GM23248 (cell line): ENCODE data around the gene MRPS14. TPM values are rescaled to one million over a fixed set of nuclear protein-coding genes. Genes with fewer than 3 reads are reported as not detected.

ENCODE experiments used
- DNase-seq: peaks from one replicate; pipeline ENCODE4 v3.0.0-alpha.2; 2015
- H2AFZ ChIP-seq: fragments of 200-600 bp; sonication (generic); 2 replicates; pipeline ENCODE4 v1.6.1; 2016; ENCODE audit warnings: antibody characterized with exemption
- H3F3A ChIP-seq: fragments of 200-600 bp; sonication (generic); 2 replicates; pipeline ENCODE4 v1.6.1; 2016; ENCODE audit warnings: mild to moderate bottlenecking, antibody characterized with exemption, mixed run types; ENCODE audit not compliant: insufficient read depth
- H3K27ac ChIP-seq: fragments of 200-600 bp; sonication (generic); 2 replicates; pipeline ENCODE4 v1.5.1; 2016; ENCODE audit warnings: mild to moderate bottlenecking
- H3K27me3 ChIP-seq: fragments of 200-600 bp; sonication (generic); replicated peaks from 2 replicates; pipeline ENCODE4 v1.6.1; 2016; ENCODE audit warnings: mild to moderate bottlenecking; ENCODE audit not compliant: insufficient read depth
- H3K36me3 ChIP-seq: fragments of 200-600 bp; sonication (generic); 2 replicates; pipeline ENCODE4 v1.6.1; 2016; ENCODE audit warnings: low read depth, mild to moderate bottlenecking
- H3K4me1 ChIP-seq: fragments of 200-600 bp; sonication (generic); 2 replicates; pipeline ENCODE4 v1.6.1; 2016; ENCODE audit warnings: mild to moderate bottlenecking; ENCODE audit not compliant: insufficient read depth
- H3K4me2 ChIP-seq: fragments of 200-600 bp; sonication (generic); one replicate; pipeline ENCODE4 v1.6.1; 2016; ENCODE audit warnings: mild to moderate bottlenecking; ENCODE audit not compliant: unreplicated experiment
- H3K4me3 ChIP-seq: fragments of 200-600 bp; sonication (generic); 2 replicates; pipeline ENCODE4 v1.5.1; 2016; ENCODE audit warnings: mild to moderate bottlenecking
- H3K79me2 ChIP-seq: fragments of 200-600 bp; sonication (generic); 2 replicates; pipeline ENCODE4 v1.6.1; 2016; ENCODE audit warnings: mild to moderate bottlenecking; ENCODE audit not compliant: insufficient read depth
- H3K9ac ChIP-seq: fragments of 200-600 bp; sonication (generic); 2 replicates; pipeline ENCODE4 v1.6.1; 2016; ENCODE audit warnings: mild to moderate bottlenecking
- H3K9me2 ChIP-seq: fragments of 200-600 bp; sonication (generic); 2 replicates; pipeline ENCODE4 v1.6.1; 2016; ENCODE audit warnings: mixed run types, mild to moderate bottlenecking, moderate library complexity; ENCODE audit not compliant: insufficient read depth
- H3K9me3 ChIP-seq: fragments of 200-600 bp; sonication (generic); one replicate; pipeline ENCODE4 v1.6.1; 2017; ENCODE audit warnings: low read depth
- H4K20me1 ChIP-seq: fragments of 200-600 bp; sonication (generic); 2 replicates; pipeline ENCODE4 v1.6.0; 2016; ENCODE audit not compliant: insufficient read depth
- EZH2 ChIP-seq: fragments of 200-600 bp; sonication (generic); IDR thresholded peaks from 2 replicates; pipeline ENCODE4 v1.6.1; 2018; ENCODE audit warnings: antibody characterized with exemption, mild to moderate bottlenecking; ENCODE audit not compliant: insufficient read depth, poor library complexity, severe bottlenecking
- EZH2phosphoT487 ChIP-seq: fragments of 200-600 bp; sonication (generic); IDR thresholded peaks from 2 replicates; pipeline ENCODE4 v1.6.1; 2018; ENCODE audit warnings: antibody characterized with exemption, moderate library complexity, mild to moderate bottlenecking, low read depth; ENCODE audit not compliant: insufficient read depth
- WGBS, 2 experiments: methylation state at CpG; one replicate each; pipeline ENCODE4 v1.1.6; 2015 to 2017; ENCODE audit warnings: low lambda C conversion rate in 2 of 2, low coverage in 1 of 2; ENCODE audit errors: missing lambda C conversion rate in 2 of 2; 5-methylcytosine and 5-hydroxymethylcytosine counted together
- in situ Hi-C: fragments of 300-500 bp; cut with MboI; formaldehyde crosslinking; loops from 2 replicates; pipeline ENCODE4 v1.15.0; 2020
- polyA plus RNA-seq: library from polyadenylated mRNA; unstranded; fragments of >200 nt; fragmentation: Nextera tagmentation; extraction: Ambion mirVana; gene quantifications from 2 replicates; pipeline ENCODE4 v1.2.1, GENCODE V29; 2016
- total RNA-seq: library from RNA; depleted of rRNA; stranded (reverse); fragments of >200 nt; shearing (Covaris generic); gene quantifications from 2 replicates; pipeline ENCODE4 v1.2.3, GENCODE V29; 2014

The MRPS14 gene
- total and polyA plus RNA-seq, 2 experiments from 2014 or later, result 19.6 to 63.7 TPM

- Histone ChIP-seq H3K27me3 (no peaks in the 10 kb centered on the region), H3K9me3 (no peaks in the 10 kb centered on the region), H4K20me1 (no peaks in the 10 kb centered on the region), H3K4me3 (no peak overlapping the region), H3K9ac (no peak overlapping the region), H3K9me2 (no peaks in the 10 kb centered on the region), H3F3A (no peaks in the 10 kb centered on the region), H3K4me1 (peaks cover 7% of the 10 kb centered on the region; the same call in 1 of the 2 replicates), H3K36me3 (no peaks in the 10 kb centered on the region), H3K27ac (no peak overlapping the region), H3K4me2 (no peak overlapping the region), H2AFZ (no peak overlapping the region), H3K79me2 (no peaks in the 10 kb centered on the region)
- no peak for DNase-seq
- WGBS, 2 experiments, result 91 to 97% methylated on average over 4 of the region's 4 CpGs
- in situ Hi-C loops, result loop anchor here (25.0 kb wide), 1 partner anchor 723 kb away; no protein-coding TSS in a partner anchor
- TF ChIP-seq EZH2 (no peak), EZH2phosphoT487 (no peak)
Observed at GRCh38 chr1:174984952-174985351, 38.3 kb downstream of the MRPS14 start.

DNA sequence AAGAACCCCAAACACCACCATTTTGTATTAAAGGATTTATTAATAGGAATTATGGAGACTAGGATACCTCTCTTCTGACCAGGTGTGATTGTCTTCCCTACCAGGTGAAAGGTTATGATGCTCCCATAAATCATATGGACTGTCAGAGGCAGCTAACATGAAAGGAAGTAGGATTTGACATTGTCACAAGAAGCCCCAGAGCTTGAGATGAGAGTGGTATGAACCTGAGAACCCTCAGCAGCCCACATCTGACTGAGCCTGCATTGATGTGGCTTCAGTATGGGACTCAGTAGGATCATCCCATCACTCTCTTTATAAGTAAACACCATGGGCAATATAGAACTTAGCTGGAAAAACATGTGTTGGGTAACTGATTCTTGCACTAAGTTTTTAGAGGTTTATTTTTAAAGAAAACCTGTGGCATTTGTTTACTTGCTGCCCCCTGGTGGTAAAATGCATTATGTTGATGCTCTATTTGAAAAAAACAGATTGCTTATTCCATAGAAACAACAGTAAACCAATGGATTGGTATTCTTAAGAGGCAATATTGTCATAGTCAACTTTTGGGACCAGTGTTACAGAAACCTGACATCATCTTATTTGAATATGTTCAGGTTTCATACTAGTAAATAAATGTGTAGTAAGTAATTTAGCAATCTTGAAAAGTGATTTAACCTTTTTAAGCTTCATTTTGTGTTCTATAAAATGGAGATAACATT, 40.1 kb downstream of the MRPS14 start:
- Histone ChIP-seq H3K4me1 (no peaks in the 10 kb centered on the region), H4K20me1 (no peaks in the 10 kb centered on the region), H3K4me2 (no peak overlapping the region), H3K79me2 (no peaks in the 10 kb centered on the region), H2AFZ (no peak overlapping the region), H3K9me3 (no peaks in the 10 kb centered on the region), H3K36me3 (no peaks in the 10 kb centered on the region), H3K27ac (no peak overlapping the region), H3K4me3 (no peak overlapping the region), H3K27me3 (no peaks in the 10 kb centered on the region), H3K9me2 (no peaks in the 10 kb centered on the region), H3K9ac (no peak overlapping the region), H3F3A (no peaks in the 10 kb centered on the region)
- peak; percentile 69 for DNase-seq
- in situ Hi-C loops, result loop anchor here (25.0 kb wide), 1 partner anchor 721 kb away; no protein-coding TSS in a partner anchor
- no peak for TF ChIP-seq EZH2
- TF ChIP-seq EZH2phosphoT487, result no peak

- H3K9me2 ChIP-seq, result no peaks in the 10 kb centered on the region
- WGBS, 2 experiments, result 29 to 30% methylated on average over 4 of the region's 4 CpGs
- H3K4me3 ChIP-seq, result no peak overlapping the region
- H3K27ac ChIP-seq, result peak overlapping the region; percentile 35
- H3K27me3 ChIP-seq, result no peaks in the 10 kb centered on the region
- no peaks in the 10 kb centered on the region for H4K20me1 ChIP-seq
- H2AFZ ChIP-seq, result peak overlapping the region; percentile 43
- no peaks in the 10 kb centered on the region for H3K79me2 ChIP-seq
- peaks cover 20% of the 10 kb centered on the region for H3F3A ChIP-seq
- DNase-seq, result peak; percentile 82
- no peak overlapping the region for H3K9ac ChIP-seq
- H3K9me3 ChIP-seq, result no peaks in the 10 kb centered on the region
- H3K4me1 ChIP-seq, result peaks cover 15% of the 10 kb centered on the region
- H3K4me2 ChIP-seq, result peak overlapping the region; percentile 36
- H3K36me3 ChIP-seq, result no peaks in the 10 kb centered on the region
- in situ Hi-C loops, result loop anchor here (10.0 to 25.0 kb wide), 2 partner anchors 202 to 714 kb away; no protein-coding TSS in a partner anchor
- no peak for TF ChIP-seq EZH2
- TF ChIP-seq EZH2phosphoT487, result no peak
Observed at GRCh38 chr1:174976436-174977108, 46.7 kb downstream of the MRPS14 start.

DNA sequence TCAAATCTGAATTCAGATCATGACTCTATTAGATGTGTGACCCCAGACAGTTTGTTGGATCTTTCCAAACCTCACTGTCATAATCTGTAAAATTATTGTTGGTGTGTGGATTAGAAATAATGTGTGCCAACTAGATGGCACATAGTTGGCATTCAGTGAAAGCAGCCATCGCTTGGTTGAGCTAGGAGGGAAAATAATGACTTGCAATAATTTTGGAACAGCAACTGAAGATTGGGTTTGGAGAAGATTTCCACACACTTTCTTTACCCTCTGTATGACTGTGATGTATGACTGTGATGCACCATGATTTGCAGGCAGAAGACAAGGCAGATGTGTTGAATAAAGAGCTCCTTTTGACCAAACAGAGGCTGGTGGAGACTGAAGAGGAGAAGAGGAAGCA, 47.5 kb downstream of the MRPS14 start:
- Histone ChIP-seq H3K79me2 (no peaks in the 10 kb centered on the region), H3K9me3 (no peaks in the 10 kb centered on the region), H3K27me3 (no peaks in the 10 kb centered on the region), H3K9me2 (no peaks in the 10 kb centered on the region), H3K4me1 (peaks cover 15% of the 10 kb centered on the region), H2AFZ (no peak overlapping the region), H3K4me2 (no peak overlapping the region), H3K27ac (no peak overlapping the region), H3K9ac (no peak overlapping the region), H3F3A (peaks cover 20% of the 10 kb centered on the region), H3K4me3 (no peak overlapping the region), H3K36me3 (no peaks in the 10 kb centered on the region), H4K20me1 (no peaks in the 10 kb centered on the region)
- in situ Hi-C loops, result loop anchor here (10.0 to 25.0 kb wide), 2 partner anchors 201 to 713 kb away; no protein-coding TSS in a partner anchor
- TF ChIP-seq EZH2, result no peak
- no peak for TF ChIP-seq EZH2phosphoT487
- 85 to 100% methylated on average over 1 of the region's 1 CpG for WGBS, 2 experiments
- no peak for DNase-seq
